ENCODE results near the gene HSPBP1. TPM values are rescaled to one million over a fixed set of nuclear protein-coding genes. Genes with fewer than 3 reads are reported as not detected.
"Not testable (repeated sequence)": the region's sequence is repeated elsewhere in the genome, so short reads cannot be mapped to it uniquely, and the experiment has no call there.

Gene HSPBP1
- total RNA-seq, result 29.2 TPM
- long read RNA-seq, transcript HSPBP1-202 (8 exons, 1,572 nt), result major isoform, 67 of 101 reads
- long read RNA-seq, partial matches to known transcripts, result 4 of 101 reads
- long read RNA-seq, other reads (novel, unspliced or antisense), result 27 of 101 reads

GRCh38 chr19:55279770-55280643 lies at the start of gene HSPBP1:
Gene HSPBP1, minus strand, starts transcription at chr19:55280110. Its CDS starts 502 bp downstream, at chr19:55279608.
- intact Hi-C loops (cut with DNase I), result no loop called here
- peak; percentile 96 for ATAC-seq (ENCODE audit: poor library complexity)
- DNase-seq, result peak; percentile 92

GRCh38 chr19:55328774-55329318 lies 48.9 kb upstream of the HSPBP1 start:
- DNase-seq; intact Hi-C loops (cut with DNase I); ATAC-seq (ENCODE audit: poor library complexity): not testable (repeated sequence)

GRCh38 chr19:55325172-55325571 lies 45.3 kb upstream of the HSPBP1 start, which contains the start of gene TMEM150B:
Gene TMEM150B, minus strand, starts transcription at chr19:55325341. Its CDS starts 4,305 bp downstream, at chr19:55321036.
- intact Hi-C loops (cut with DNase I), result no loop called here

GRCh38 chr19:55324662-55325061 lies 44.8 kb upstream of the HSPBP1 start:
- no peak for DNase-seq
- intact Hi-C loops (cut with DNase I), result no loop called here
- ATAC-seq (ENCODE audit: poor library complexity), result no peak

More at GRCh38 chr19:55325172-55325571, 45.3 kb upstream of the HSPBP1 start, which contains the start of gene TMEM150B:
- DNase-seq, result no peak
- ATAC-seq (ENCODE audit: poor library complexity), result no peak

GRCh38 chr19:55322204-55322885 lies 42.4 kb upstream of the HSPBP1 start:
- intact Hi-C loops (cut with DNase I), result no loop called here
- no peak for DNase-seq
- no peak for ATAC-seq (ENCODE audit: poor library complexity)

- DNase-seq (no peak), ATAC-seq (ENCODE audit: poor library complexity) (no peak)
- intact Hi-C loops (cut with DNase I), result no loop called here
Measured at GRCh38 chr19:55321466-55322137, 41.7 kb upstream of the HSPBP1 start.

- ATAC-seq (ENCODE audit: poor library complexity) (no peak), DNase-seq (no peak)
- intact Hi-C loops (cut with DNase I), result no loop called here
Measured at GRCh38 chr19:55320844-55321419, 41.0 kb upstream of the HSPBP1 start.

- DNase-seq (peak; percentile 54), ATAC-seq (ENCODE audit: poor library complexity) (peak; percentile 76)
- intact Hi-C loops (cut with DNase I), result no loop called here
Measured at GRCh38 chr19:55319785-55320184, 39.9 kb upstream of the HSPBP1 start.

- intact Hi-C loops (cut with DNase I), result no loop called here
- no peak for ATAC-seq (ENCODE audit: poor library complexity)
- no peak for DNase-seq
Measured at GRCh38 chr19:55316646-55317045, 36.7 kb upstream of the HSPBP1 start.

- no peak for ATAC-seq (ENCODE audit: poor library complexity)
- DNase-seq, result no peak
- intact Hi-C loops (cut with DNase I), result no loop called here
Measured at GRCh38 chr19:55315956-55316525, 36.1 kb upstream of the HSPBP1 start.

GRCh38 chr19:55314396-55314795 lies 34.5 kb upstream of the HSPBP1 start:
- intact Hi-C loops (cut with DNase I), result no loop called here
- no peak for DNase-seq
- no peak for ATAC-seq (ENCODE audit: poor library complexity)

- DNase-seq (no peak), ATAC-seq (ENCODE audit: poor library complexity) (no peak)
- intact Hi-C loops (cut with DNase I), result no loop called here
Measured at GRCh38 chr19:55312621-55313512, 33.0 kb upstream of the HSPBP1 start.

- ATAC-seq (ENCODE audit: poor library complexity) (no peak), DNase-seq (no peak)
- intact Hi-C loops (cut with DNase I), result no loop called here
Measured at GRCh38 chr19:55311797-55312196, 31.9 kb upstream of the HSPBP1 start.

GRCh38 chr19:55311397-55311796 lies 31.5 kb upstream of the HSPBP1 start:
- DNase-seq (no peak), ATAC-seq (ENCODE audit: poor library complexity) (no peak)
- intact Hi-C loops (cut with DNase I), result no loop called here

GRCh38 chr19:55310498-55310897 lies 30.6 kb upstream of the HSPBP1 start:
- intact Hi-C loops (cut with DNase I), result no loop called here
- DNase-seq (no peak), ATAC-seq (ENCODE audit: poor library complexity) (no peak)

GRCh38 chr19:55309448-55309847 lies 29.5 kb upstream of the HSPBP1 start:
- intact Hi-C loops (cut with DNase I), result no loop called here
- ATAC-seq (ENCODE audit: poor library complexity), result no peak
- no peak for DNase-seq

GRCh38 chr19:55308281-55308680 lies 28.4 kb upstream of the HSPBP1 start:
- no peak for ATAC-seq (ENCODE audit: poor library complexity)
- intact Hi-C loops (cut with DNase I), result no loop called here
- DNase-seq, result no peak

All from Right ventricle myocardium superior (tissue), 1 donor.